Prostate gland (tissue), 2 donors: Measurements from ENCODE around the gene MARS1. TPM values are rescaled to one million over a fixed set of nuclear protein-coding genes. Genes with fewer than 3 reads are reported as not detected.
"Not testable (repeated sequence)": the region's sequence is repeated elsewhere in the genome, so short reads cannot be mapped to it uniquely, and the experiment has no call there.

Source experiments
- DNase-seq: peaks from one replicate; pipeline ENCODE4 v3.0.0-alpha.2; 2019; ENCODE audit warnings: low spot score
- H3K27ac ChIP-seq, 2 donors: fragments of 200-600 bp; sonication (generic); 2 replicates each; pipeline ENCODE4 v1.5.1; 2017 to 2019
- H3K27me3 ChIP-seq: fragments of 200-600 bp; sonication (generic); replicated peaks from 2 replicates; pipeline ENCODE4 v1.5.1; 2019; ENCODE audit not compliant: insufficient read depth
- H3K36me3 ChIP-seq, 2 donors: fragments of 200-600 bp; sonication (generic); 1 replicate in 1 of 2; 2 replicates in 1 of 2; pipeline versions ENCODE4 v1.5.1 to v1.8.1; 2017 to 2019
- H3K4me1 ChIP-seq: fragments of 200-600 bp; sonication (generic); replicated peaks from 2 replicates; pipeline ENCODE4 v1.5.1; 2019
- H3K4me3 ChIP-seq, 2 donors: fragments of 200-600 bp; sonication (generic); 2 replicates each; pipeline ENCODE4 v1.5.1; 2017 to 2019
- H3K9me3 ChIP-seq: fragments of 200-600 bp; sonication (generic); 2 replicates; pipeline ENCODE4 v1.5.1; 2017
- POLR2A ChIP-seq: fragments of 450-650 bp; IDR thresholded peaks from one replicate; pipeline ENCODE4 v1.6.1; 2016; ENCODE audit warnings: antibody characterized with exemption, mild to moderate bottlenecking
- POLR2AphosphoS5 ChIP-seq: sonication (generic); formaldehyde crosslinking; IDR thresholded peaks from one replicate; pipeline ENCODE4 v1.6.1; 2017; ENCODE audit warnings: antibody characterized with exemption
- WGBS: methylation state at CpG from one replicate; pipeline ENCODE4 v1.1.5; 2018; 5-methylcytosine and 5-hydroxymethylcytosine counted together
- intact Hi-C: fragments of 100-400 bp; cut with DNase I; formaldehyde crosslinking; loops from one replicate; pipeline ENCODE4 v1.14.2; 2022
- total RNA-seq, 2 donors: library from RNA; depleted of rRNA; stranded (reverse); fragments of >200 nt; gene quantifications; one replicate each; pipeline ENCODE4 v1.1.0, GENCODE V29; 2016
- TF ChIP-seq, protein P1 (sequence below), 4 experiments: fragments of 200-600 bp in 2 of 4; fragments of 450-650 bp in 2 of 4; sonication (generic) in 2 of 4; IDR thresholded peaks; 1 replicate in 3 of 4; 2 replicates in 1 of 4; pipeline ENCODE4 v1.5.1; 2016 to 2019; ENCODE audit warnings: antibody characterized with exemption in 4 of 4, mild to moderate bottlenecking in 2 of 4, moderate library complexity in 2 of 4

The MARS1 gene
- total RNA-seq, result 10 to 100 TPM; 67.2 to 90.0 TPM

DNA sequence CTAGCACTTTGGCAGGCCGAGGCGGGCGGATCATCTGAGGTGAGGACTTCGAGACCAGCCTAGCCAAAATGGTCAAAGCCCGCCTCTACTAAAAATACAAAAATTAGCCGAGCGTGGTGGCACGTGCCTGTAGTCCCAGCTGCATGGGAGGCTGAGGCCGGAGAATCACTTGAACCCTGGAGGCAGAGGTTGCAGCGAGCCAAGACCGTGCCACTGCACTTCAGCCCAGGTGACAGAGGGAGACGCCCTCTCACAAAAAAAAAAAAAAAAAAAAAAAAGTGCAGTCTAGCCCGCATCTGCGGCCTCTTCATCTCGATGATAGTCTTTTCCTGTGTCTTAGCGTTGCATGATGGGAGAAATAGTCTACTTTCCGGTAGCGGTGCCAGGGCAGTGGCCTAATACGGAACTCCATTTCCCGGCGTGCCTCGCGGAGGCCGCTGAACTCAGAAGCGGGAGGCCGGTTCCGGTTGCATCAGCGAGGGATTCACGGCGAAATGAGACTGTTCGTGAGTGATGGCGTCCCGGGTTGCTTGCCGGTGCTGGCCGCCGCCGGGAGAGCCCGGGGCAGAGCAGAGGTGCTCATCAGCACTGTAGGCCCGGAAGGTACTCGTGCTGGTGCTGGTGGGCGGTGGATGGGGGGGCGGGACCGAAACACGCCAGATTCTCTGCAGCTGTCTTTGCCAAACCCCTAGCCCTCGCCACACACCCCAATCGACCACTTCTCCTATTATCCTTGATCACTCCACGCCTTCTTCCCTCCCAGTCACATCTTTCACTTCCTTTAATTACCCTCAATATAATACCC lies at the start of gene MARS1:
Gene MARS1 (plus strand): TSS at position 472 of the 805 bp plus-strand sequence. CDS start 23 bp downstream, at position 495.
- peaks cover 10% of the 10 kb centered on the region for H3K4me1 ChIP-seq
- peaks cover 0 to 3% of the 10 kb centered on the region in 2 donors for H3K36me3 ChIP-seq
- H3K4me3 ChIP-seq, result peak within 1 kb of the TSS; percentile 62 to 75
- 6% methylated on average over 47 of the region's 47 CpGs for WGBS
- no peaks in the 10 kb centered on the region for H3K27me3 ChIP-seq
- intact Hi-C loops, result no loop called here
- peak within 1 kb of the TSS; percentile 61 to 87 for H3K27ac ChIP-seq
- DNase-seq, result peak; percentile 98
- TF ChIP-seq, protein P1, sequence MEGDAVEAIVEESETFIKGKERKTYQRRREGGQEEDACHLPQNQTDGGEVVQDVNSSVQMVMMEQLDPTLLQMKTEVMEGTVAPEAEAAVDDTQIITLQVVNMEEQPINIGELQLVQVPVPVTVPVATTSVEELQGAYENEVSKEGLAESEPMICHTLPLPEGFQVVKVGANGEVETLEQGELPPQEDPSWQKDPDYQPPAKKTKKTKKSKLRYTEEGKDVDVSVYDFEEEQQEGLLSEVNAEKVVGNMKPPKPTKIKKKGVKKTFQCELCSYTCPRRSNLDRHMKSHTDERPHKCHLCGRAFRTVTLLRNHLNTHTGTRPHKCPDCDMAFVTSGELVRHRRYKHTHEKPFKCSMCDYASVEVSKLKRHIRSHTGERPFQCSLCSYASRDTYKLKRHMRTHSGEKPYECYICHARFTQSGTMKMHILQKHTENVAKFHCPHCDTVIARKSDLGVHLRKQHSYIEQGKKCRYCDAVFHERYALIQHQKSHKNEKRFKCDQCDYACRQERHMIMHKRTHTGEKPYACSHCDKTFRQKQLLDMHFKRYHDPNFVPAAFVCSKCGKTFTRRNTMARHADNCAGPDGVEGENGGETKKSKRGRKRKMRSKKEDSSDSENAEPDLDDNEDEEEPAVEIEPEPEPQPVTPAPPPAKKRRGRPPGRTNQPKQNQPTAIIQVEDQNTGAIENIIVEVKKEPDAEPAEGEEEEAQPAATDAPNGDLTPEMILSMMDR (IDR thresholded peaks at IDR 0.05), result peak in 2 of 4 experiments; percentile 29 to 46
- TF ChIP-seq POLR2A, result peak; percentile 14
- TF ChIP-seq POLR2AphosphoS5, result peak; percentile 99
- H3K9me3 ChIP-seq, result no peaks in the 10 kb centered on the region

DNA sequence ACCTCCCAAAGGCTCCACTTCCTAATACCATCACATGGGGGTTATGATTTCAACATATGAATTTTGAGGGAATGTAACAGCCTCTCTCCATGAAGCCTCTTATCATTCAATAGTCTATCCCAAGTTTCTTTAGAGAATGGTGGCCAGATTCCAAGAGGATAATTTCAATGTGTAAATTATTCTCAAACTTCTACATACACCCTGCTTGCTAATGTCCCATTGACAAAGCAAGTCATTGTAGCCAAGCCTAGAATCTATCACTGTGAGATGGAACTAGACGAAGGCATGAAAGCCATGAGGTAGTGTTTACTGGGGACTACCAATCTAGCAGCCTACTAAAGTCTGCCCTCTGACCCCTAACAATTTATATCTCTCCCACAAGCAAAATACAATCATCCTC lies 49.5 kb upstream of the MARS1 start:
- Histone ChIP-seq H3K27ac (no peak overlapping the region), H3K4me3 (no peak overlapping the region), H3K9me3 (no peaks in the 10 kb centered on the region), H3K4me1 (no peaks in the 10 kb centered on the region), H3K27me3 (no peaks in the 10 kb centered on the region), H3K36me3 (no peaks in the 10 kb centered on the region)
- intact Hi-C loops, result no loop called here
- DNase-seq, result no peak
- 89% methylated on average over 1 of the region's 1 CpG for WGBS
- TF ChIP-seq, protein P1 (IDR thresholded peaks at IDR 0.05), result no peak
- no peak for TF ChIP-seq POLR2A
- TF ChIP-seq POLR2AphosphoS5, result no peak

DNA sequence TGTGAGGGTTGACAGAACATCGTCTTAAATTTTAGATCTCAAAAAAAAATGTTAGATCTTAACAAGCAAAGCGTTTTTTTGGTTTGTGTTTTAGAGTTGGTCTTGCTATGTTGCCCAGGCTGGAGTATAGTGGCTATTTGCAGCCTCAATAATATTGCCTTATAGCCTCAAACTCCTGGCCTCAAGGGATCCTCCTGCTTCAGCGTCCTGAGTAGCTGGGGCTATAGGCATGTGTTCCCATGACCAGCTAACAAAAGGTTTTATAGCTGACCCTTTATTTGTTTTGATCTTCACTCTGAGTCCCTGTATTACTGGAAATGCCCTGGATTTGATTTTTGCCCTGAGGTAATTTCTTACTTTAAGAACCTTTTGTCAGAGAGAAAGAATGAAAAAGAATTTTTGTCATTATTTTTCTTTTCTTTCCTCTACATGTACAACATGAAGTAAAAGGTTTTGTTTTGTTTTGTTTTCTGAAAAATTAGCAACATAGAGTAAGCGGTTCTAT lies 48.1 kb upstream of the MARS1 start:
- H3K4me3 ChIP-seq, result no peak overlapping the region
- TF ChIP-seq, protein P1 (IDR thresholded peaks at IDR 0.05), result no peak
- TF ChIP-seq POLR2AphosphoS5, result no peak
- no peak for TF ChIP-seq POLR2A
- H3K9me3 ChIP-seq, result no peaks in the 10 kb centered on the region
- WGBS, result 57% methylated on average over 4 of the region's 4 CpGs
- no peaks in the 10 kb centered on the region for H3K27me3 ChIP-seq
- no peak overlapping the region for H3K27ac ChIP-seq
- no peaks in the 10 kb centered on the region for H3K4me1 ChIP-seq
- no peak for DNase-seq
- intact Hi-C loops, result no loop called here
- H3K36me3 ChIP-seq, result no peaks in the 10 kb centered on the region

DNA sequence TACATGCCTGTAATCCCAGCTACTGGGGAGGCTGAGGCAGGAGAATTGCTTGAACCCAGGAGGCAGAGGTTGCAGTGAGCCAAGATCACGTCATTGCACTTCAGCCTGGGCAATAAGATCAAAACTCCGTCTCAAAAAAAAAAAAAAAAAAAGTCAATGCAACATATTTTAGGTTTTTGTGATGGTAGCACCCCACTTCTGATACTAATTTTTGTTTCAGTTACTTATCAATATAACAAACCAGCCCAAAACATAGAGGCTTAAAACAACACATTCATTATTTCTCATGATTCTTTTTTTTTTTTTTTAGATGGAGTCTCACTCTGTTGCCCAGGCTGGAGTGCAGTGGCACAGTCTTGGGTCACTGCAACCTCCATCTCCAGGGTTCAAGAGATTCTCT lies 46.5 kb upstream of the MARS1 start:
- H3K27ac ChIP-seq, H3K4me1 ChIP-seq, H3K36me3 ChIP-seq, DNase-seq, H3K4me3 ChIP-seq, H3K27me3 ChIP-seq, H3K9me3 ChIP-seq, intact Hi-C loops: not testable (repeated sequence)
- 78% methylated on average over 2 of the region's 2 CpGs for WGBS

DNA sequence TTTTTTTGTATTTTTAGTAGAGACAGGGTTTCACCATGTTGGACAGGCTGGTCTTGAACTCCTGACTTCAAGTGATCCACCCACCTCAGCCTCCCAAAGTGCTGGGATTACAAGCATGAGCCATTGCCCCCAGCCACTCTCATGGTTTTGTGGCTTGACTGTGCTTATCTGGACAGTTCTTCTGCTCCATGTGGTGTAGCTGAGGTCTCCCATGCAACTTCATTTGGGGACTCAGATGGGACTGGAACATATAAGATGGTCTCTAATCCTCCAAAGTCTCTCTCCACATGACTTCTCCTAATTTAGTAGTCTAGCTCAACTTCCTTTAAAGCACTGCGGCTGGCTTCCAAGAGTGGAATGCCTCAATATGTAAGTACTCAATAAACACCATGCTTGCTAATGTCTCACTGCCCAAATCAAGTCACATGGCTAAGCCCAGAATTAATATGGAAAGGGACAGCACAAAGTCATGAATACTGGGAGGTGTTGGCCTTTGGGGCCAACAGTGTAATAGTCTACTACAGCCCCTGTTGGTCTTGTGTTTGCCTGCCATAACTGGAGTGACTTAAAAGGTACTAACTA lies 45.9 kb upstream of the MARS1 start:
- 89% methylated on average over 1 of the region's 1 CpG for WGBS
- intact Hi-C loops, result no loop called here
- no peak overlapping the region for H3K4me3 ChIP-seq

DNA sequence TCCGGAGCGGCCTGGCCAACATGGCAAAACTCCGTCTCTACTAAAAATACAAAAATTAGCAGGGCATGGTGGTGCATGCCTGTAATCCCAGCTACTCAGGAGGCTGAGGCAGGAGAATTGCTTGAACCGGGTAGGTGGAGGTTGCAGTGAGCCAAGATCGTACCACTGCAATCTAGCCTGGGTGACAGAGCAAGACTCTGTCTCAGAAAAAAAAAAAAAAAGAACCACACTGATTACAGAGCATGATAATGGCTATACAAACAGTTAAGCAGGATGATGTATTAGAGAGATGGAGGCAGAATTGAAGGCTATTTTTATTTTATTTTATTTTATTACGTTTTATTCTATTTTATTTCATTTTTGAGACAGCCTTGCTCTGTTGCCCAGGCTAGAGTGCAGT lies 43.5 kb upstream of the MARS1 start:
- H3K4me1 ChIP-seq, H3K36me3 ChIP-seq, H3K27me3 ChIP-seq, H3K27ac ChIP-seq, H3K9me3 ChIP-seq, H3K4me3 ChIP-seq, DNase-seq, intact Hi-C loops: not testable (repeated sequence)
- 74% methylated on average over 6 of the region's 6 CpGs for WGBS

More for the DNA sequence above, 45.9 kb upstream of the MARS1 start:
- no peak overlapping the region for H3K27ac ChIP-seq
- H3K4me1 ChIP-seq, result no peaks in the 10 kb centered on the region
- H3K9me3 ChIP-seq, result no peaks in the 10 kb centered on the region
- H3K27me3 ChIP-seq, result no peaks in the 10 kb centered on the region
- TF ChIP-seq POLR2AphosphoS5 (no peak), POLR2A (no peak)
- TF ChIP-seq, protein P1 (IDR thresholded peaks at IDR 0.05), result no peak
- DNase-seq, result no peak
- H3K36me3 ChIP-seq, result no peaks in the 10 kb centered on the region
